ENCODE measurements around the gene WAPL. TPM values are rescaled to one million over a fixed set of nuclear protein-coding genes. Genes with fewer than 3 reads are reported as not detected.
A peak's percentile ranks its signal among the peaks of the same experiment; 100 is the strongest.
"Not testable (repeated sequence)": the region's sequence is repeated elsewhere in the genome, so short reads cannot be mapped to it uniquely, and the experiment has no call there.

The WAPL gene
- total RNA-seq, 2 donors from 2014 or later, result 19.5 to 20.2 TPM

- Histone ChIP-seq H3K36me3 (no peaks in the 10 kb centered on the region), H3K4me3 (no peak overlapping the region), H3K9me3 (no peaks in the 10 kb centered on the region), H3K27me3 (no peaks in the 10 kb centered on the region), H3K27ac (no peak overlapping the region), H3K4me1 (peaks cover 0 to 15% of the 10 kb centered on the region in 2 donors)
- TF ChIP-seq CTCF (IDR thresholded peaks at IDR 0.05), result no peak
- DNase-seq (ENCODE audit: low spot score), result no peak
These were observed 17.0 kb upstream of the WAPL start for GRCh38 chr10:86538547-86538946.

- not testable (repeated sequence) for H3K27ac ChIP-seq; H3K36me3 ChIP-seq; DNase-seq (ENCODE audit: low spot score); H3K4me3 ChIP-seq; H3K9me3 ChIP-seq; H3K27me3 ChIP-seq
- H3K4me1 ChIP-seq, result peaks cover 0 to 15% of the 10 kb centered on the region in 2 donors
These were observed 16.4 kb upstream of the WAPL start for GRCh38 chr10:86538040-86538439.

- Histone ChIP-seq H3K4me1 (peaks cover 0 to 15% of the 10 kb centered on the region in 2 donors), H3K27me3 (no peaks in the 10 kb centered on the region), H3K9me3 (no peaks in the 10 kb centered on the region), H3K36me3 (no peaks in the 10 kb centered on the region), H3K27ac (no peak overlapping the region), H3K4me3 (peak overlapping the region in 1 of 2 donors; percentile 50)
- TF ChIP-seq CTCF (IDR thresholded peaks at IDR 0.05), result no peak
- no peak for DNase-seq (ENCODE audit: low spot score)
These were observed 14.8 kb upstream of the WAPL start for GRCh38 chr10:86536294-86536861.

- peak overlapping the region; percentile 31 to 50 for H3K4me3 ChIP-seq
- no peak for TF ChIP-seq CTCF (IDR thresholded peaks at IDR 0.05)
- H3K4me1 ChIP-seq, result peaks cover 0 to 15% of the 10 kb centered on the region in 2 donors
- no peaks in the 10 kb centered on the region for H3K9me3 ChIP-seq
- peak; percentile 74 for DNase-seq (ENCODE audit: low spot score)
- no peaks in the 10 kb centered on the region for H3K36me3 ChIP-seq
- no peaks in the 10 kb centered on the region for H3K27me3 ChIP-seq
- peak overlapping the region; percentile 67 to 71 for H3K27ac ChIP-seq
These were observed 13.7 kb upstream of the WAPL start for GRCh38 chr10:86535132-86535882.

GRCh38 chr10:86533328-86533727 is 11.7 kb upstream of the WAPL start:
- no peaks in the 10 kb centered on the region for H3K27me3 ChIP-seq
- no peaks in the 10 kb centered on the region for H3K36me3 ChIP-seq
- H3K27ac ChIP-seq, result peak overlapping the region in 1 of 2 donors; percentile 71
- peaks cover 0 to 15% of the 10 kb centered on the region in 2 donors for H3K4me1 ChIP-seq
- H3K9me3 ChIP-seq, result no peaks in the 10 kb centered on the region
- H3K4me3 ChIP-seq, result no peak overlapping the region
- TF ChIP-seq CTCF (IDR thresholded peaks at IDR 0.05), result no peak
- no peak for DNase-seq (ENCODE audit: low spot score)

- H3K27me3 ChIP-seq; H3K4me1 ChIP-seq; H3K9me3 ChIP-seq; H3K27ac ChIP-seq; H3K4me3 ChIP-seq; H3K36me3 ChIP-seq; DNase-seq (ENCODE audit: low spot score): not testable (repeated sequence)
These were observed 7.1 kb upstream of the WAPL start for GRCh38 chr10:86528736-86529135.

All from right atrium auricular region (tissue), 2 donors.